Left ventricle myocardium inferior (tissue), 1 donor: ENCODE results near the gene CHSY1. TPM values are rescaled to one million over a fixed set of nuclear protein-coding genes. Genes with fewer than 3 reads are reported as not detected.

Source experiments
- DNase-seq: peaks from one replicate; pipeline ENCODE4 v3.0.0-alpha.2; 2020
- H3K27ac ChIP-seq: fragments of 200-600 bp; replicated peaks from 2 replicates; pipeline ENCODE4 v1.8.0; 2021
- H3K27me3 ChIP-seq: fragments of 200-600 bp; 2 replicates; pipeline ENCODE4 v1.8.0; 2021; ENCODE audit warnings: low read depth
- H3K36me3 ChIP-seq: fragments of 200-600 bp; 2 replicates; pipeline ENCODE4 v1.8.0; 2021
- H3K4me1 ChIP-seq: fragments of 200-600 bp; 2 replicates; pipeline ENCODE4 v1.8.0; 2021
- H3K4me3 ChIP-seq: fragments of 200-600 bp; 2 replicates; pipeline ENCODE4 v1.8.0; 2021; ENCODE audit warnings: mild to moderate bottlenecking, moderate library complexity
- H3K9me3 ChIP-seq: fragments of 200-600 bp; replicated peaks from 2 replicates; pipeline ENCODE4 v1.8.0; 2021
- intact Hi-C: fragments of 100-400 bp; cut with micrococcal nuclease; formaldehyde crosslinking; loops from one replicate; pipeline ENCODE4 v1.11.0; 2022
- total RNA-seq: library from RNA; stranded (reverse); fragmentation: NEBNext Ultra II Directional; extraction: Animal tissue kit (Norgen Biotek cat#: 25700); gene quantifications from one replicate; pipeline ENCODE4 v1.2.1, GENCODE V29; 2021
- TF ChIP-seq, protein P1 (sequence below): fragments of 200-600 bp; IDR thresholded peaks from 2 replicates; pipeline ENCODE4 v1.8.0; 2021; ENCODE audit warnings: antibody characterized with exemption, mild to moderate bottlenecking, borderline replicate concordance
- donor health status: DM: no; HTN: yes; CAD: no; lungs with severe emphysema.

The CHSY1 gene
- total RNA-seq, 1 donor from 2014 or later = 15.1 TPM

DNA sequence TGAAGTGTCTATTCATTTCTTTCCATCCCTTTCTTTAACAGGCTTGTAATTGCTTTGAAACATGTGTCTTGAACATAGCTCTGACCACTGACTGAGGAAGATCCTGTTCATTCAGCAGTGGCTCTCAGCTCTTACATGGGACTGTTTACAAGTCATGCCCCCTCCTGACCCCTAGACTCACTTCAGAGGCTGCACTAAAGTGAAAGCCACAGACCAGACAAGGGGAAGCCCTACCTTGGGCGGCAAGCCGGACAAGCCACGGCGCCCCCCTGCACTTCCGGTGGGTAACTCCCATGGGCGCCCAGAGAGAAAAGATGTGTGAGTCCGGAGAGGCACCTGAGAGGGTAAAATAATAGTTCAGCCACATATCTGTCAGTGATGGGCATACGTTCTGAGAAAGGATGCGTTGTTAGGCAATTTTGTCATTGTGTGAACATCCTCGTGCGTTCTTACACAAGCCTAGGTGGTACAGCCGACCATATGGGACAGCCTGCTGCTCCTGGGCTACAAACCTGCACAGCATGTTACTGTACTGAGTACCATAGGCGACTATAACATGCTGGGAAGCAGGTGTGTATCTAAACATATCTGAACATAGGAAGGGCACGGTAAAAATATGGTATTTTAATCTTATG is 116.2 kb downstream of the CHSY1 start:
- Histone ChIP-seq H3K4me3 (no peak overlapping the region), H3K4me1 (peaks cover 12% of the 10 kb centered on the region), H3K9me3 (peaks cover 7% of the 10 kb centered on the region), H3K36me3 (no peaks in the 10 kb centered on the region), H3K27ac (no peak overlapping the region), H3K27me3 (no peaks in the 10 kb centered on the region)
- TF ChIP-seq, protein P1, sequence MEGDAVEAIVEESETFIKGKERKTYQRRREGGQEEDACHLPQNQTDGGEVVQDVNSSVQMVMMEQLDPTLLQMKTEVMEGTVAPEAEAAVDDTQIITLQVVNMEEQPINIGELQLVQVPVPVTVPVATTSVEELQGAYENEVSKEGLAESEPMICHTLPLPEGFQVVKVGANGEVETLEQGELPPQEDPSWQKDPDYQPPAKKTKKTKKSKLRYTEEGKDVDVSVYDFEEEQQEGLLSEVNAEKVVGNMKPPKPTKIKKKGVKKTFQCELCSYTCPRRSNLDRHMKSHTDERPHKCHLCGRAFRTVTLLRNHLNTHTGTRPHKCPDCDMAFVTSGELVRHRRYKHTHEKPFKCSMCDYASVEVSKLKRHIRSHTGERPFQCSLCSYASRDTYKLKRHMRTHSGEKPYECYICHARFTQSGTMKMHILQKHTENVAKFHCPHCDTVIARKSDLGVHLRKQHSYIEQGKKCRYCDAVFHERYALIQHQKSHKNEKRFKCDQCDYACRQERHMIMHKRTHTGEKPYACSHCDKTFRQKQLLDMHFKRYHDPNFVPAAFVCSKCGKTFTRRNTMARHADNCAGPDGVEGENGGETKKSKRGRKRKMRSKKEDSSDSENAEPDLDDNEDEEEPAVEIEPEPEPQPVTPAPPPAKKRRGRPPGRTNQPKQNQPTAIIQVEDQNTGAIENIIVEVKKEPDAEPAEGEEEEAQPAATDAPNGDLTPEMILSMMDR = no peak
- intact Hi-C loops = no loop called here
- DNase-seq = no peak

DNA sequence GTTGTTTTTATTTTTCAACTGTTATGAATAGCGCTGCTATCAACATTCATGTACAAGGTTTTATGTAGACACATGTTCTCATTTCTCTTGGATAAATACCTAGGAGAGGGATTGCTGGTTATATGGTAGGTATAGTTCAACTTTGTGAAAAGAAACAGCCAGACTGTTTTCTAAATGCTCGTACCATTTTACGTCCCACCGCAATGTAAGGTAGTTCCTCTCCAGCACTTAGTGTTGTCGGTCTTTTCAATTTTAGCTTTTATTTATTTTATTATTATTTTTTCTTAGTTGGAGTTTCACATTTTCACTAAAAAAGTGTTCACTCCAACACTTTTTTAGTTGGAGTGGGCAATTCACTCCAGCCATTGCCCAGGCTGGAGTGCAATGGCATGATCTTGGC is 117.1 kb downstream of the CHSY1 start:
- no peak overlapping the region for H3K27ac ChIP-seq
- H3K4me3 ChIP-seq = no peak overlapping the region
- H3K27me3 ChIP-seq = no peaks in the 10 kb centered on the region
- no peaks in the 10 kb centered on the region for H3K36me3 ChIP-seq
- intact Hi-C loops = no loop called here
- peaks cover 7% of the 10 kb centered on the region for H3K9me3 ChIP-seq
- TF ChIP-seq, protein P1 = no peak
- peaks cover 12% of the 10 kb centered on the region for H3K4me1 ChIP-seq
- DNase-seq = no peak

DNA sequence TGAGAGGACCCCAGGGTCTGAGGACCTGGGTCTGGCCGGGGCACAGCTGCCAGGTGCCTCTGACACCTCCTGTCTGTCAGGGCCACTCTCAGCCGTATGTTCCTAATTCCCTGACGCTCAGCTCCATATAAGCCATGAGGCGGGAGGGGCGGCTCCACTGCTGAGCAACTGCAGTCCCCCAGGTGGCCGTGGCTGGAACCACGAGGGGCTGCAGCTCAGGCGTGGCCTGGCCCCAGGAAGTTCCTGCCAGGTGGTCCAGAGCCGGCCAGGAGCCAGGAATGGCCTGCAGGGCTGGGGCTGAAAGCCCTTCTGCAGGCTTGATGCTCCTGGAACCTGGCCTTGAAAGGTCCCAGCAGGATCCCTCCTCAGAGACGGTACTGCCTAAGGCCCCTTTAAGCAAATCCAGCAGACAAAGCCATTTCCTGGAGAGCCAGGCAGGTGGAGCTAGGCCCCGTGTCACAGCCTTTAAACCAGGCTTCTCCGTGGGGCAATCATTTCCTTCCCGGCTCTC is 118.0 kb downstream of the CHSY1 start:
- peaks cover 7% of the 10 kb centered on the region for H3K9me3 ChIP-seq
- H3K36me3 ChIP-seq = no peaks in the 10 kb centered on the region
- TF ChIP-seq, protein P1 = no peak
- no peaks in the 10 kb centered on the region for H3K27me3 ChIP-seq
- no peak overlapping the region for H3K27ac ChIP-seq
- H3K4me3 ChIP-seq = no peak overlapping the region
- intact Hi-C loops = no loop called here
- DNase-seq = no peak
- peaks cover 13% of the 10 kb centered on the region for H3K4me1 ChIP-seq

DNA sequence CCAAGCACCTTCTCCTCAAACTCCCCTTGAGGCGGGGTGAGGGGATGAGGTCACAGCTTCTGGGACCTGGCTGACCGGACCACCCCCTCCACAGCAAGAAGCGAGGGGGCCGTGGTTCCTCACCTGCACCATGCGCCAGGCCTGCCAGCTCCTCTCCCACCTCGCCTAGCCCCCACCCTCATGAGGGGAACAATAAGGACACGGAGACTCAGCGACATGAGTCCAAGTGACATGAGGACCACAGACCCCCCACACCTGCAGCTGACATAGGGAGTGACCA is 118.7 kb downstream of the CHSY1 start:
- Histone ChIP-seq H3K36me3 (no peaks in the 10 kb centered on the region), H3K27ac (no peak overlapping the region), H3K9me3 (peaks cover 13% of the 10 kb centered on the region), H3K4me1 (peaks cover 19% of the 10 kb centered on the region), H3K4me3 (no peak overlapping the region), H3K27me3 (no peaks in the 10 kb centered on the region)
- TF ChIP-seq, protein P1 = no peak
- DNase-seq = no peak
- intact Hi-C loops = no loop called here

DNA sequence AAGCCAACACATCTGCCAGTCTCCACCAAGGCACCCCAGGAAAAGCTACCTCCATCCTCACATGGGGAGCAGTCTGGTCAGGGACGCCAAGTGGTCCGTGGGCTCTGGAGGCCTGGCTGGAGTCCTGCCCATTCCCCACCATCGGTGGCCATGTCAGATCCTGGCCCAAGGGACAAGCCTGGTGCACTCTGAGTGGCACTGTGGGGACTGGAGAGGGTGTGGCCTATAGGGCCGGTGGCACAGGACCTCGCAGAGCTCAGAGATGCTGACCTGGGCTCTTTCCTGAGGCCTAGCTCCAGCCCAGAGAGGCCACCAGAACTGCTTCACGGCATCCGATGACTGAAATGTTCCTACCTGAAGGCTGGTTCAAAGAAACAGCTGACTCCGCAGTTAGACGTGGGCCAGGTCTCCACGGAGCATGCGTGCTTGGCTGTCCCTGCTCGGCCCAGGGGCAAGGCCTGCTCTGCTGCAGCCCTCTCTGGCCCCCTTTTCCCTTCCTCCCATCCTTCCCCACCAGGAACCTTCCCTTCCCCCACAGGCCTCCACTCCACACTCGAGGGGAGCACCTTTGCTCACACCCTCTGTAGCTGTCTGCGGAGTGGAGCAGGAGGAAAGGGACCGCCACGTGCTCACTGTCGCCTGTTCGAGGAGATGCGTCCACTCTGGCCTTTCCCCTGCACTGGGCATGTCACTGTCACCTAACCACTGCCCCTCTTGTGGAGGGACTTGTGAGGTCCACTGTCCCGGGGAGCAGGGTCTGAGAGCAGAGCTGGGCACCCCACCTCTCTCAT is 119.3 kb downstream of the CHSY1 start:
- Histone ChIP-seq H3K36me3 (no peaks in the 10 kb centered on the region), H3K27me3 (no peaks in the 10 kb centered on the region), H3K4me1 (peaks cover 19% of the 10 kb centered on the region), H3K9me3 (peaks cover 15% of the 10 kb centered on the region), H3K27ac (no peak overlapping the region), H3K4me3 (no peak overlapping the region)
- DNase-seq = no peak
- TF ChIP-seq, protein P1 = no peak
- intact Hi-C loops = no loop called here
